ENCODE data around the gene GATB.

- no peak for TF ChIP-seq CTCF (IDR thresholded peaks at IDR 0.05 in 2 of 3, conservative IDR thresholded peaks at IDR 0.05 in 1 of 3; ENCODE audit: control insufficient read depth in 2 of 3, extremely low read depth in 1 of 3, insufficient read depth in 1 of 3, low read depth in 3 of 3, low read length in 3 of 3)
- TF ChIP-seq EZH2 (IDR thresholded peaks at IDR 0.05; ENCODE audit: borderline replicate concordance, control insufficient read depth, low read depth, low read length) = no peak
- no peak for TF ChIP-seq PAX5 (IDR thresholded peaks at IDR 0.05; ENCODE audit: borderline replicate concordance, low read depth, low read length)
Measured at GRCh38 chr4:151807220-151807619, 46.4 kb upstream of the GATB start.

Measured in GM12878 (cell line).